HCT116 (cell line): ENCODE data around the gene LHX3. TPM values are rescaled to one million over a fixed set of nuclear protein-coding genes. Genes with fewer than 3 reads are reported as not detected.

Experiments used
- ATAC-seq: fragments of 200-7000 bp; cut with Tn5 transposase; 2 replicates; pipeline ENCODE4 v1.9.1; 2020; ENCODE audit warnings: mild to moderate bottlenecking, moderate library complexity
- BruUV-seq: library from RNA; stranded (reverse); fragments of 400-500 nt; replicated peaks from 2 replicates; lab custom pipeline; 2021; lab: Mats Ljungman, UMichigan
- CTCF ChIA-PET: fragments of 300-600 bp; sonication (Branson Sonifier 250); formaldehyde crosslinking; loops from one replicate; lab custom pipeline; 2021; ENCODE audit warnings: antibody characterized with exemption; lab: Charles Lee
- POLR2A ChIA-PET: fragments of 300-600, 350-600 bp; sonication (Branson Sonifier 250); formaldehyde crosslinking; loops from one replicate; lab custom pipeline; 2021; ENCODE audit warnings: antibody characterized with exemption; lab: Charles Lee
- RAD21 ChIA-PET, 2 experiments: fragments of 300-600 bp; sonication (Branson Sonifier 250); formaldehyde crosslinking; loops; one replicate each; lab custom pipeline; 2023; ENCODE audit warnings: low total read pairs in 2 of 2; ENCODE audit not compliant: uncharacterized antibody in 2 of 2, unreplicated experiment in 2 of 2, low non-redundant PET in 1 of 2; lab: Charles Lee
- DNase-seq: peaks from one replicate; pipeline ENCODE4 v3.0.0-alpha.2; 2010; ENCODE audit warnings: low read depth, low spot score
- H2AFZ ChIP-seq: fragments of 200-600 bp; shearing (Covaris generic), sonication (generic); 2 replicates; pipeline ENCODE4 v1.6.1; 2017; ENCODE audit warnings: low read depth, mixed run types, mixed read lengths, antibody characterized with exemption, low read length; ENCODE audit not compliant: poor library complexity, severe bottlenecking
- H3K27ac ChIP-seq: 2 replicates; pipeline ENCODE4 v1.5.1; 2012; ENCODE audit warnings: low read depth, low read length
- H3K27me3 ChIP-seq: fragments of 200-600 bp; sonication (generic); 2 replicates; pipeline ENCODE4 v1.6.1; 2016; ENCODE audit warnings: mixed run types, low read length, mixed read lengths; ENCODE audit not compliant: insufficient read depth
- H3K36me3 ChIP-seq, 2 experiments: fragments of 200-500 bp in 1 of 2; fragments of 200-600 bp in 1 of 2; sonication (Bioruptor generic) in 1 of 2; sonication (generic) in 1 of 2; 2 replicates each; pipeline versions ENCODE4 v1.5.1 to v1.6.1; 2014 to 2016; ENCODE audit warnings: low read length in 2 of 2, inconsistent platforms in 1 of 2, mixed read lengths in 1 of 2, mixed run types in 1 of 2; ENCODE audit not compliant: insufficient read depth in 2 of 2, control insufficient read depth in 1 of 2
- H3K4me1 ChIP-seq, 2 experiments: fragments of 200-600 bp in 1 of 2; sonication (generic) in 1 of 2; 2 replicates each; pipeline versions ENCODE4 v1.5.1 to v1.6.1; 2012 to 2017; ENCODE audit warnings: low read length in 2 of 2, inconsistent platforms in 1 of 2, mild to moderate bottlenecking in 1 of 2, mixed read lengths in 1 of 2, mixed run types in 1 of 2, moderate library complexity in 1 of 2; ENCODE audit not compliant: insufficient read depth in 2 of 2, control insufficient read depth in 1 of 2
- H3K4me2 ChIP-seq: fragments of 200-600 bp; sonication (generic); 2 replicates; pipeline ENCODE4 v1.6.1; 2017; ENCODE audit warnings: mixed run types, low read length, mixed read lengths
- H3K4me3 ChIP-seq, 2 experiments: fragments of 200-600 bp in 1 of 2; sonication (generic) in 1 of 2; replicated peaks in 1 of 2; 2 replicates each; pipeline ENCODE4 v1.5.1; 2011 to 2016; ENCODE audit warnings: low read length in 2 of 2, control low read depth in 1 of 2, low read depth in 1 of 2, mild to moderate bottlenecking in 1 of 2, mixed read lengths in 1 of 2, mixed run types in 1 of 2
- H3K79me2 ChIP-seq: fragments of 200-600 bp; sonication (generic); 2 replicates; pipeline ENCODE4 v1.6.1; 2017; ENCODE audit warnings: mild to moderate bottlenecking, mixed run types, low read length, moderate library complexity, mixed read lengths; ENCODE audit not compliant: insufficient read depth
- H3K9ac ChIP-seq: fragments of 200-600 bp; sonication (generic); 2 replicates; pipeline ENCODE4 v1.6.1; 2016; ENCODE audit warnings: low read length, mixed read lengths
- H3K9me2 ChIP-seq: fragments of 200-600 bp; sonication (generic), shearing (Covaris generic); 2 replicates; pipeline ENCODE4 v1.6.1; 2017; ENCODE audit warnings: mixed run types, mild to moderate bottlenecking, moderate library complexity; ENCODE audit not compliant: insufficient read depth
- H3K9me3 ChIP-seq, 2 experiments: fragments of 200-500 bp in 1 of 2; fragments of 200-600 bp in 1 of 2; sonication (Bioruptor generic) in 1 of 2; sonication (generic) in 1 of 2; 2 replicates each; pipeline ENCODE4 v1.6.1; 2014 to 2017; ENCODE audit warnings: low read length in 2 of 2, mixed read lengths in 2 of 2, inconsistent platforms in 1 of 2, low read depth in 1 of 2, mild to moderate bottlenecking in 1 of 2, mixed run types in 1 of 2, moderate library complexity in 1 of 2; ENCODE audit not compliant: control insufficient read depth in 1 of 2, insufficient read depth in 1 of 2
- H4K20me1 ChIP-seq: fragments of 200-600 bp; sonication (generic), shearing (Covaris generic); 2 replicates; pipeline ENCODE4 v1.6.1; 2017; ENCODE audit warnings: mixed run types, mild to moderate bottlenecking, moderate library complexity; ENCODE audit not compliant: insufficient read depth
- FOSL1 ChIP-seq: IDR thresholded peaks from 2 replicates; pipeline ENCODE4 v1.6.1; 2012; ENCODE audit warnings: low read depth
- SIN3A ChIP-seq: IDR thresholded peaks from 2 replicates; pipeline ENCODE4 v1.6.1; 2012; ENCODE audit warnings: low read depth
- intact Hi-C: fragments of 100-400 bp; cut with micrococcal nuclease; formaldehyde crosslinking; loops from 2 replicates; pipeline ENCODE4 v1.10.0; 2022
- total RNA-seq: library from RNA; stranded (reverse); gene quantifications from one replicate; pipeline ENCODE4 v1.2.1, GENCODE V29; 2021; ENCODE audit not compliant: unreplicated experiment
- TF ChIP-seq, protein P1 (sequence below), 3 experiments: fragments of 200-600 bp in 1 of 3; sonication (generic) in 1 of 3; IDR thresholded peaks in 2 of 3; conservative IDR thresholded peaks in 1 of 3; 2 replicates each; pipeline ENCODE4 v1.5.1; 2012 to 2017; ENCODE audit warnings: low read depth in 2 of 3, low read length in 2 of 3, antibody characterized with exemption in 1 of 3, borderline replicate concordance in 1 of 3, control low read depth in 1 of 3, mild to moderate bottlenecking in 1 of 3, mixed read lengths in 1 of 3, mixed run types in 1 of 3, moderate library complexity in 1 of 3; ENCODE audit not compliant: insufficient read depth in 1 of 3
- TF ChIP-seq, protein P2 (sequence below): IDR thresholded peaks from 2 replicates; pipeline ENCODE4 v1.6.1; 2011; ENCODE audit warnings: mild to moderate bottlenecking, low read length, moderate library complexity; ENCODE audit not compliant: insufficient replicate concordance; ENCODE audit errors: extremely low read depth
- TF ChIP-seq, protein P3 (sequence below): IDR thresholded peaks from 2 replicates; pipeline ENCODE4 v1.6.1; 2012

The LHX3 gene
- total RNA-seq, 1 experiment from 2014 or later: not detected

DNA sequence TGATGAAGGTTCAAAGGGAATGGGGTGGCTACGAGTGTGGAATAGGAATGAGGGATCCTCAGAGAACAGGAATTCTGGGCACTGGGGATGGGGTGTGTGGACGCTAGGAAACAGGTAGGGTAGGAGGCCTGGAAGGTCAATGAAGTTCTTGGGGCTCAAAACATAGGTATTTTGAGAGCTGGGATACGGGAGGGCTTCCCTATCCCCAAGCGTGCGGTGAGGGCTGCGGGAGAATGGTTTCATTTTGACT lies 40.0 kb upstream of the LHX3 start:
- intact Hi-C loops: no loop called here
- H3K9me2 ChIP-seq: no peaks in the 10 kb centered on the region
- H3K36me3 ChIP-seq: peaks cover 0 to 13% of the 10 kb centered on the region in 2 experiments; a peak in 1 of 4 replicates
- peak overlapping the region; percentile 69 to 81 for H3K4me3 ChIP-seq
- no peak for DNase-seq
- BruUV-seq: no TSS peak
- no peaks in the 10 kb centered on the region for H3K9me3 ChIP-seq
- peak overlapping the region; percentile 76 for H3K27ac ChIP-seq
- no peak overlapping the region for H2AFZ ChIP-seq
- H3K9ac ChIP-seq: peak overlapping the region; percentile 81
- CTCF ChIA-PET: no interaction called here
- RAD21 ChIA-PET: no interaction called here
- peak overlapping the region; percentile 82 for H3K4me2 ChIP-seq
- H3K4me1 ChIP-seq: peaks cover 16 to 24% of the 10 kb centered on the region in 2 experiments
- H4K20me1 ChIP-seq: peaks cover 7% of the 10 kb centered on the region; the same call in 1 of the 2 replicates
- no peaks in the 10 kb centered on the region for H3K27me3 ChIP-seq
- H3K79me2 ChIP-seq: peaks cover 55% of the 10 kb centered on the region
- POLR2A ChIA-PET: interaction anchor here (0.5 kb wide), 1 partner anchor 906 kb away, joined by 3 read pairs; no protein-coding TSS in a partner anchor
- ATAC-seq: no peak; the same call in 1 of the 2 replicates
- TF ChIP-seq SIN3A (no peak), FOSL1 (no peak)
- TF ChIP-seq, protein P1, sequence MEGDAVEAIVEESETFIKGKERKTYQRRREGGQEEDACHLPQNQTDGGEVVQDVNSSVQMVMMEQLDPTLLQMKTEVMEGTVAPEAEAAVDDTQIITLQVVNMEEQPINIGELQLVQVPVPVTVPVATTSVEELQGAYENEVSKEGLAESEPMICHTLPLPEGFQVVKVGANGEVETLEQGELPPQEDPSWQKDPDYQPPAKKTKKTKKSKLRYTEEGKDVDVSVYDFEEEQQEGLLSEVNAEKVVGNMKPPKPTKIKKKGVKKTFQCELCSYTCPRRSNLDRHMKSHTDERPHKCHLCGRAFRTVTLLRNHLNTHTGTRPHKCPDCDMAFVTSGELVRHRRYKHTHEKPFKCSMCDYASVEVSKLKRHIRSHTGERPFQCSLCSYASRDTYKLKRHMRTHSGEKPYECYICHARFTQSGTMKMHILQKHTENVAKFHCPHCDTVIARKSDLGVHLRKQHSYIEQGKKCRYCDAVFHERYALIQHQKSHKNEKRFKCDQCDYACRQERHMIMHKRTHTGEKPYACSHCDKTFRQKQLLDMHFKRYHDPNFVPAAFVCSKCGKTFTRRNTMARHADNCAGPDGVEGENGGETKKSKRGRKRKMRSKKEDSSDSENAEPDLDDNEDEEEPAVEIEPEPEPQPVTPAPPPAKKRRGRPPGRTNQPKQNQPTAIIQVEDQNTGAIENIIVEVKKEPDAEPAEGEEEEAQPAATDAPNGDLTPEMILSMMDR (IDR thresholded peaks at IDR 0.05 in 2 of 3, conservative IDR thresholded peaks at IDR 0.05 in 1 of 3; ENCODE audit: borderline replicate concordance in 1 of 3, insufficient read depth in 1 of 3, low read depth in 2 of 3, low read length in 2 of 3): no peak
- TF ChIP-seq, protein P2, sequence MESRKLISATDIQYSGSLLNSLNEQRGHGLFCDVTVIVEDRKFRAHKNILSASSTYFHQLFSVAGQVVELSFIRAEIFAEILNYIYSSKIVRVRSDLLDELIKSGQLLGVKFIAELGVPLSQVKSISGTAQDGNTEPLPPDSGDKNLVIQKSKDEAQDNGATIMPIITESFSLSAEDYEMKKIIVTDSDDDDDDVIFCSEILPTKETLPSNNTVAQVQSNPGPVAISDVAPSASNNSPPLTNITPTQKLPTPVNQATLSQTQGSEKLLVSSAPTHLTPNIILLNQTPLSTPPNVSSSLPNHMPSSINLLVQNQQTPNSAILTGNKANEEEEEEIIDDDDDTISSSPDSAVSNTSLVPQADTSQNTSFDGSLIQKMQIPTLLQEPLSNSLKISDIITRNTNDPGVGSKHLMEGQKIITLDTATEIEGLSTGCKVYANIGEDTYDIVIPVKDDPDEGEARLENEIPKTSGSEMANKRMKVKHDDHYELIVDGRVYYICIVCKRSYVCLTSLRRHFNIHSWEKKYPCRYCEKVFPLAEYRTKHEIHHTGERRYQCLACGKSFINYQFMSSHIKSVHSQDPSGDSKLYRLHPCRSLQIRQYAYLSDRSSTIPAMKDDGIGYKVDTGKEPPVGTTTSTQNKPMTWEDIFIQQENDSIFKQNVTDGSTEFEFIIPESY: no peak
- TF ChIP-seq, protein P3, sequence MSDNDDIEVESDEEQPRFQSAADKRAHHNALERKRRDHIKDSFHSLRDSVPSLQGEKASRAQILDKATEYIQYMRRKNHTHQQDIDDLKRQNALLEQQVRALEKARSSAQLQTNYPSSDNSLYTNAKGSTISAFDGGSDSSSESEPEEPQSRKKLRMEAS: no peak
